Natural killer cell (primary cell): ENCODE data around the gene CHD5. TPM values are rescaled to one million over a fixed set of nuclear protein-coding genes. Genes with fewer than 3 reads are reported as not detected.

Experiments used
- ATAC-seq, 3 donors: fragments of 150-1000 bp in 2 of 3; fragments of 200-7000 bp in 1 of 3; cut with Tn5 transposase; 1 replicate in 1 of 3; 2 replicates in 2 of 3; pipeline ENCODE4 v1.10.0; 2021; ENCODE audit warnings: mild to moderate bottlenecking in 2 of 3, moderate library complexity in 2 of 3
- DNase-seq, 2 donors: peaks; one replicate each; pipeline versions ENCODE4 v3.0.0 to v3.0.0-alpha.2; 2013 to 2021; ENCODE audit warnings: mixed read lengths in 1 of 2
- H3K27ac ChIP-seq: one replicate; pipeline ENCODE4 v1.5.1; 2013; ENCODE audit warnings: mild to moderate bottlenecking, low read length
- H3K27me3 ChIP-seq: one replicate; pipeline ENCODE4 v1.6.1; 2013; ENCODE audit warnings: low read length; ENCODE audit not compliant: control insufficient read depth, insufficient read depth
- H3K36me3 ChIP-seq: one replicate; pipeline ENCODE4 v1.6.1; 2013; ENCODE audit warnings: low read length; ENCODE audit not compliant: control insufficient read depth, insufficient read depth
- H3K4me1 ChIP-seq: one replicate; pipeline ENCODE4 v1.6.1; 2013; ENCODE audit warnings: low read length; ENCODE audit not compliant: control insufficient read depth, insufficient read depth
- H3K4me3 ChIP-seq: one replicate; pipeline ENCODE4 v1.5.1; 2013; ENCODE audit warnings: low read length
- H3K9me3 ChIP-seq: one replicate; pipeline ENCODE4 v1.6.1; 2013; ENCODE audit warnings: low read length; ENCODE audit not compliant: control insufficient read depth, insufficient read depth
- H3K27ac Mint-ChIP-seq, 2 donors: one replicate each; pipeline ENCODE4 v1.8.0; 2022; ENCODE audit warnings: mild to moderate bottlenecking in 2 of 2, mixed read lengths in 2 of 2, moderate library complexity in 1 of 2
- H3K27me3 Mint-ChIP-seq, 2 donors: one replicate each; pipeline ENCODE4 v1.8.0; 2022; ENCODE audit warnings: low read depth in 2 of 2, mixed read lengths in 2 of 2
- H3K36me3 Mint-ChIP-seq: one replicate; pipeline ENCODE4 v1.8.0; 2022; ENCODE audit warnings: mixed read lengths
- H3K4me1 Mint-ChIP-seq, 2 donors: one replicate each; pipeline ENCODE4 v1.8.0; 2022; ENCODE audit warnings: mixed read lengths in 2 of 2
- H3K4me3 Mint-ChIP-seq: one replicate; pipeline ENCODE4 v1.8.0; 2022; ENCODE audit warnings: mild to moderate bottlenecking, moderate library complexity, mixed read lengths
- H3K9me3 Mint-ChIP-seq, 2 donors: one replicate each; pipeline ENCODE4 v1.8.0; 2022; ENCODE audit warnings: mixed read lengths in 2 of 2
- WGBS: methylation state at CpG from one replicate; pipeline ENCODE4 v1.1.7; 2013; ENCODE audit warnings: missing lambda C conversion rate; ENCODE audit not compliant: insufficient coverage; 5-methylcytosine and 5-hydroxymethylcytosine counted together
- intact Hi-C: fragments of 100-400 bp; cut with micrococcal nuclease; formaldehyde crosslinking; loops from one replicate; pipeline ENCODE4 v1.14.2; 2022
- total RNA-seq, 4 donors: library from RNA; stranded (reverse); fragments of 120-200 nt in 1 of 4; gene quantifications; one replicate each; pipeline versions ENCODE4 v1.2.3 to v1.2.4, GENCODE V29; 2013 to 2022
- TF ChIP-seq, protein P1 (sequence below): fragments of 200-600 bp; IDR thresholded peaks from one replicate; pipeline ENCODE4 v1.8.0; 2022; ENCODE audit warnings: antibody characterized with exemption

The CHD5 gene
- total RNA-seq, 3 donors from 2014 or later (not counting 1 experiment from before 2014, with no cell fraction given): 0.34 to 1.2 (median 0.73) TPM

DNA sequence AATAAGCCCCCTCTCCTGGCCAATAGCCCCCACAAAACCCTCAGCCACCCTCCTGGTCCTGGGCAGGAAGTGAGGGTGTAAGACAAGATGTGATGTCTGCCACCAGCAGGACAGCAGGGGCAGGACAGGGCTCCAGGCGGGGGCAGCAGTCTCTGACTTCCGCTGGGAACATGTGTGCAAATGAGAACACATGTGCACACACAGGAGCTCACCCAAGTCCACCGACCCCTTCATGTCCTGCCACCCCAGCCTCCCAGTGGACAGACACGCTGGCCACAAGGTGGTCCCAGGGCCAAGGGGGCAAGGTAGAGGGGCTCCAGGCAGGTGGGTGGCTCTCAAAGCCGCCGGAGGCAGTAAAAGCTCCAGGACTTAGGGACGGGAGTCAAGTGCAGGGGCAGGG lies 74.4 kb downstream of the CHD5 start:
- no peak for DNase-seq
- no peaks in the 10 kb centered on the region for H3K36me3 ChIP-seq
- Mint-ChIP-seq H3K27ac (no peak overlapping the region), H3K27me3 (peaks cover 0 to 11% of the 10 kb centered on the region in 2 donors), H3K9me3 (no peaks in the 10 kb centered on the region), H3K36me3 (no peaks in the 10 kb centered on the region), H3K4me1 (peaks cover 0 to 13% of the 10 kb centered on the region in 2 donors), H3K4me3 (no peak overlapping the region)
- no peaks in the 10 kb centered on the region for H3K9me3 ChIP-seq
- H3K27me3 ChIP-seq: no peaks in the 10 kb centered on the region
- no peaks in the 10 kb centered on the region for H3K4me1 ChIP-seq
- 89% methylated on average over 7 of the region's 7 CpGs for WGBS
- H3K4me3 ChIP-seq: no peak overlapping the region
- H3K27ac ChIP-seq: no peak overlapping the region
- intact Hi-C loops: loop anchor here (5.0 to 10.0 kb wide), 2 partner anchors 137 to 239 kb away; partner anchors contain the start of gene HES3
- ATAC-seq: no peak
- TF ChIP-seq, protein P1, sequence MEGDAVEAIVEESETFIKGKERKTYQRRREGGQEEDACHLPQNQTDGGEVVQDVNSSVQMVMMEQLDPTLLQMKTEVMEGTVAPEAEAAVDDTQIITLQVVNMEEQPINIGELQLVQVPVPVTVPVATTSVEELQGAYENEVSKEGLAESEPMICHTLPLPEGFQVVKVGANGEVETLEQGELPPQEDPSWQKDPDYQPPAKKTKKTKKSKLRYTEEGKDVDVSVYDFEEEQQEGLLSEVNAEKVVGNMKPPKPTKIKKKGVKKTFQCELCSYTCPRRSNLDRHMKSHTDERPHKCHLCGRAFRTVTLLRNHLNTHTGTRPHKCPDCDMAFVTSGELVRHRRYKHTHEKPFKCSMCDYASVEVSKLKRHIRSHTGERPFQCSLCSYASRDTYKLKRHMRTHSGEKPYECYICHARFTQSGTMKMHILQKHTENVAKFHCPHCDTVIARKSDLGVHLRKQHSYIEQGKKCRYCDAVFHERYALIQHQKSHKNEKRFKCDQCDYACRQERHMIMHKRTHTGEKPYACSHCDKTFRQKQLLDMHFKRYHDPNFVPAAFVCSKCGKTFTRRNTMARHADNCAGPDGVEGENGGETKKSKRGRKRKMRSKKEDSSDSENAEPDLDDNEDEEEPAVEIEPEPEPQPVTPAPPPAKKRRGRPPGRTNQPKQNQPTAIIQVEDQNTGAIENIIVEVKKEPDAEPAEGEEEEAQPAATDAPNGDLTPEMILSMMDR: no peak

DNA sequence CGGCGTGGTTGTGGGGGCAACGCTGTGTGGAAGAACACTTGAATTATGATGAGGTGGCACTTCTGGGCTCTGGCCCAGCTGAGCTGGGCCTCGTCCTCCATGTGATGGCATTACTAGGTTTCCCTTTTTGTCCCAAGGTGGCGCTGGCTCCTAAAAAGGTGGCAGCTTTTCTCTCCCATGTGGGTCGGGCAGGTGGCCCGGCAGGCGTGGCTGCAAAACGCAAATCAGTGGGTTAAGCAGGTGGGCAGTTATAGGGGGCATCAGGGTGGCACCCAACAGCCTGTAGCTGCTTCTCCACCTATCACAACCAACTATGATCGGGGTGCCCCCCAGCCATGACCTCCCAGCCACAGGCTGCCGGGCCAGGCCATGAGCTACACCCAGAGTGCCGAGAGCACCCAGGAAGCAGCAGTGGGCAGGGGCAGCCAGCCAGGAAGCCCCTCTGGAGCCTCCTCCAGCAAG lies 74.9 kb downstream of the CHD5 start:
- no peak overlapping the region for H3K4me3 Mint-ChIP-seq
- Histone ChIP-seq H3K9me3 (no peaks in the 10 kb centered on the region), H3K27me3 (no peaks in the 10 kb centered on the region), H3K4me1 (no peaks in the 10 kb centered on the region), H3K27ac (no peak overlapping the region), H3K36me3 (no peaks in the 10 kb centered on the region), H3K4me3 (no peak overlapping the region)
- peaks cover 0 to 11% of the 10 kb centered on the region in 2 donors for H3K27me3 Mint-ChIP-seq
- TF ChIP-seq, protein P1: no peak
- ATAC-seq (no peak), DNase-seq (no peak)
- H3K36me3 Mint-ChIP-seq: no peaks in the 10 kb centered on the region
- H3K4me1 Mint-ChIP-seq: peaks cover 0 to 14% of the 10 kb centered on the region in 2 donors
- intact Hi-C loops: loop anchor here (5.0 to 10.0 kb wide), 2 partner anchors 137 to 240 kb away; partner anchors contain the start of gene HES3
- no peaks in the 10 kb centered on the region for H3K9me3 Mint-ChIP-seq
- H3K27ac Mint-ChIP-seq: no peak overlapping the region
- WGBS: 56% methylated on average over 12 of the region's 12 CpGs

DNA sequence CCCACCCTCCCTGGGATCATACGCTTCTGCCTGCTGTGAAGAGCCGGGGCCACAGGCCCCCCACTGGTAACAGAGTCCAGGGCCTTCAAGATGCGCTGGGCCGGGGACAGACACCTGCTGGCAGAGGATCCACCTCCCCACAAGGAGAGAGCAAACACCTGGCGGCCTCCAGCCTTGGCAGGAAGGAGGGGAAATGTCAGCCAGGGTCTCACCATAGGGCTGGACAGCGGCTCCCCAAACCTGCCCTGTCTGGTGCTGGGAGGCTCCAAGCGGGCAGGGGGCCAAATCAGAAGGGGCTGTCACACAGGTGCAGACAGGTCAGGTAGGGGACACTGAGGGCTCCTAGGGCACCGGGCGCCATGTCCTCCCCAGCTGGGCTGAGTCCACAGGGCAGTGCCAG lies 75.5 kb downstream of the CHD5 start:
- H3K9me3 ChIP-seq: no peaks in the 10 kb centered on the region
- Mint-ChIP-seq H3K27me3 (peaks cover 0 to 11% of the 10 kb centered on the region in 2 donors), H3K4me1 (peaks cover 0 to 14% of the 10 kb centered on the region in 2 donors), H3K9me3 (no peaks in the 10 kb centered on the region), H3K4me3 (no peak overlapping the region), H3K36me3 (no peaks in the 10 kb centered on the region), H3K27ac (no peak overlapping the region)
- DNase-seq (no peak), ATAC-seq (no peak)
- no peaks in the 10 kb centered on the region for H3K4me1 ChIP-seq
- WGBS: 92% methylated on average over 9 of the region's 9 CpGs
- no peaks in the 10 kb centered on the region for H3K27me3 ChIP-seq
- no peak overlapping the region for H3K27ac ChIP-seq
- no peaks in the 10 kb centered on the region for H3K36me3 ChIP-seq
- TF ChIP-seq, protein P1: no peak
- H3K4me3 ChIP-seq: no peak overlapping the region
- intact Hi-C loops: loop anchor here (5.0 to 10.0 kb wide), 2 partner anchors 138 to 240 kb away; partner anchors contain the start of gene HES3
